Duodenal mucosa (tissue), 2 donors: ENCODE results near the gene OR1N1.
"Not testable (repeated sequence)": the region's sequence is repeated elsewhere in the genome, so short reads cannot be mapped to it uniquely, and the experiment has no call there.

Source experiments
- H3K27ac ChIP-seq: one replicate; pipeline ENCODE4 v1.7.0; 2013; ENCODE audit warnings: low read depth, low read length
- H3K27me3 ChIP-seq, 2 donors: one replicate each; pipeline ENCODE4 v1.7.0; 2013; ENCODE audit warnings: low read length in 2 of 2, control low read depth in 1 of 2; ENCODE audit not compliant: insufficient read depth in 2 of 2, control insufficient read depth in 1 of 2
- H3K36me3 ChIP-seq, 2 donors: one replicate each; pipeline ENCODE4 v1.7.0; 2013; ENCODE audit warnings: low read length in 2 of 2, control low read depth in 1 of 2; ENCODE audit not compliant: insufficient read depth in 2 of 2, control insufficient read depth in 1 of 2
- H3K4me1 ChIP-seq, 2 donors: one replicate each; pipeline ENCODE4 v1.7.0; 2013; ENCODE audit warnings: low read length in 2 of 2, control low read depth in 1 of 2; ENCODE audit not compliant: insufficient read depth in 2 of 2, control insufficient read depth in 1 of 2
- H3K4me3 ChIP-seq, 2 donors: one replicate each; pipeline ENCODE4 v1.7.0; 2013; ENCODE audit warnings: low read length in 2 of 2, low read depth in 1 of 2
- H3K9ac ChIP-seq, 2 donors: one replicate each; pipeline ENCODE4 v1.7.0; 2013; ENCODE audit warnings: low read length in 2 of 2, low read depth in 1 of 2
- H3K9me3 ChIP-seq, 2 donors: one replicate each; pipeline ENCODE4 v1.7.0; 2013; ENCODE audit warnings: low read length in 2 of 2, control low read depth in 1 of 2; ENCODE audit not compliant: control insufficient read depth in 1 of 2

OR1N1 gene

GRCh38 chr9:122527193-122527592 lies at the start of gene OR1N1:
Gene OR1N1 (minus strand): TSS chr9:122527293. CDS start chr9:122527293, 0 bp downstream.
- H3K27me3 ChIP-seq = no peaks in the 10 kb centered on the region
- no peak within 1 kb of the TSS for H3K27ac ChIP-seq
- no peaks in the 10 kb centered on the region for H3K36me3 ChIP-seq
- H3K4me1 ChIP-seq = no peaks in the 10 kb centered on the region
- H3K4me3 ChIP-seq = no peak within 1 kb of the TSS
- no peaks in the 10 kb centered on the region for H3K9me3 ChIP-seq
- H3K9ac ChIP-seq = no peak within 1 kb of the TSS

GRCh38 chr9:122572456-122572855 lies 45.4 kb upstream of the OR1N1 start:
- Histone ChIP-seq H3K4me3 (no peak overlapping the region), H3K36me3 (no peaks in the 10 kb centered on the region), H3K4me1 (no peaks in the 10 kb centered on the region), H3K9me3 (no peaks in the 10 kb centered on the region), H3K9ac (no peak overlapping the region), H3K27ac (no peak overlapping the region), H3K27me3 (no peaks in the 10 kb centered on the region)

- Histone ChIP-seq H3K9ac (no peak overlapping the region), H3K4me3 (no peak overlapping the region), H3K27me3 (no peaks in the 10 kb centered on the region), H3K36me3 (no peaks in the 10 kb centered on the region), H3K4me1 (no peaks in the 10 kb centered on the region), H3K27ac (no peak overlapping the region), H3K9me3 (no peaks in the 10 kb centered on the region)
These were observed 40.8 kb upstream of the OR1N1 start for GRCh38 chr9:122567901-122568300.

- peaks cover 0 to 2% of the 10 kb centered on the region in 2 donors for H3K27me3 ChIP-seq
- no peaks in the 10 kb centered on the region for H3K36me3 ChIP-seq
- H3K4me1 ChIP-seq = no peaks in the 10 kb centered on the region
- no peak overlapping the region for H3K27ac ChIP-seq
- no peak overlapping the region for H3K4me3 ChIP-seq
- H3K9me3 ChIP-seq = no peaks in the 10 kb centered on the region
- no peak overlapping the region for H3K9ac ChIP-seq
These were observed 35.2 kb upstream of the OR1N1 start for GRCh38 chr9:122562134-122562760.

GRCh38 chr9:122561446-122561845 lies 34.4 kb upstream of the OR1N1 start:
- Histone ChIP-seq H3K4me3 (no peak overlapping the region), H3K27me3 (peaks cover 0 to 2% of the 10 kb centered on the region in 2 donors), H3K4me1 (no peaks in the 10 kb centered on the region), H3K36me3 (no peaks in the 10 kb centered on the region), H3K27ac (no peak overlapping the region), H3K9ac (no peak overlapping the region), H3K9me3 (no peaks in the 10 kb centered on the region)

GRCh38 chr9:122552812-122553211 lies 25.7 kb upstream of the OR1N1 start, which contains the start of gene OR1N2:
Gene OR1N2 (plus strand): TSS chr9:122553112. CDS start chr9:122553212, 100 bp downstream.
- Histone ChIP-seq H3K9me3 (no peaks in the 10 kb centered on the region), H3K27me3 (no peaks in the 10 kb centered on the region), H3K4me1 (no peaks in the 10 kb centered on the region), H3K36me3 (no peaks in the 10 kb centered on the region), H3K9ac (no peak within 1 kb of the TSS), H3K4me3 (no peak within 1 kb of the TSS), H3K27ac (no peak within 1 kb of the TSS)

- no peaks in the 10 kb centered on the region for H3K27me3 ChIP-seq
- no peaks in the 10 kb centered on the region for H3K36me3 ChIP-seq
- no peak overlapping the region for H3K27ac ChIP-seq
- no peak overlapping the region for H3K9ac ChIP-seq
- no peak overlapping the region for H3K4me3 ChIP-seq
- H3K4me1 ChIP-seq = no peaks in the 10 kb centered on the region
- no peaks in the 10 kb centered on the region for H3K9me3 ChIP-seq
These were observed 24.3 kb upstream of the OR1N1 start for GRCh38 chr9:122551371-122551770.

- H3K4me3 ChIP-seq = no peak overlapping the region
- no peak overlapping the region for H3K9ac ChIP-seq
- no peak overlapping the region for H3K27ac ChIP-seq
- H3K27me3 ChIP-seq = no peaks in the 10 kb centered on the region
- no peaks in the 10 kb centered on the region for H3K36me3 ChIP-seq
- H3K4me1 ChIP-seq = no peaks in the 10 kb centered on the region
- no peaks in the 10 kb centered on the region for H3K9me3 ChIP-seq
These were observed 19.1 kb upstream of the OR1N1 start for GRCh38 chr9:122546196-122546595.

- no peak overlapping the region for H3K9ac ChIP-seq
- H3K4me3 ChIP-seq = no peak overlapping the region
- no peaks in the 10 kb centered on the region for H3K27me3 ChIP-seq
- H3K9me3 ChIP-seq = no peaks in the 10 kb centered on the region
- H3K36me3 ChIP-seq = no peaks in the 10 kb centered on the region
- H3K4me1 ChIP-seq = no peaks in the 10 kb centered on the region
- H3K27ac ChIP-seq = no peak overlapping the region
These were observed 11.7 kb upstream of the OR1N1 start for GRCh38 chr9:122538757-122539156.

- H3K4me1 ChIP-seq, H3K9ac ChIP-seq, H3K36me3 ChIP-seq, H3K27me3 ChIP-seq, H3K27ac ChIP-seq, H3K4me3 ChIP-seq, H3K9me3 ChIP-seq: not testable (repeated sequence)
These were observed 10.0 kb upstream of the OR1N1 start for GRCh38 chr9:122537066-122537465.

- no peak overlapping the region for H3K9ac ChIP-seq
- no peaks in the 10 kb centered on the region for H3K4me1 ChIP-seq
- no peak overlapping the region for H3K4me3 ChIP-seq
- no peaks in the 10 kb centered on the region for H3K36me3 ChIP-seq
- no peak overlapping the region for H3K27ac ChIP-seq
- H3K27me3 ChIP-seq = no peaks in the 10 kb centered on the region
- no peaks in the 10 kb centered on the region for H3K9me3 ChIP-seq
These were observed 9.0 kb upstream of the OR1N1 start for GRCh38 chr9:122536134-122536533.
